Mesenchymal stem cell (in vitro differentiated cells and primary cell): ENCODE measurements around the gene LHB.

Experiments
- DNase-seq: peaks from one replicate; pipeline ENCODE4 v3.0.0-alpha.2; 2013
- H2AFZ ChIP-seq: one replicate; pipeline ENCODE4 v1.6.1; 2013; ENCODE audit warnings: low read depth, mild to moderate bottlenecking, control low read depth, inconsistent platforms, low read length, moderate library complexity
- H2AK5ac ChIP-seq: 2 replicates; pipeline ENCODE4 v1.6.1; 2013; ENCODE audit warnings: low read length, moderate library complexity, mild to moderate bottlenecking, inconsistent platforms; ENCODE audit not compliant: severe bottlenecking
- H2BK120ac ChIP-seq: one replicate; pipeline ENCODE4 v1.6.1; 2013; ENCODE audit warnings: low read depth, mild to moderate bottlenecking, inconsistent platforms, low read length, moderate library complexity
- H2BK12ac ChIP-seq, 2 experiments: one replicate each; pipeline ENCODE4 v1.6.1; 2013; ENCODE audit warnings: inconsistent platforms in 2 of 2, low read length in 2 of 2, mild to moderate bottlenecking in 2 of 2, moderate library complexity in 2 of 2, control low read depth in 1 of 2
- H2BK15ac ChIP-seq: one replicate; pipeline ENCODE4 v1.6.1; 2013; ENCODE audit warnings: mild to moderate bottlenecking, low read depth, inconsistent platforms; ENCODE audit not compliant: poor library complexity, severe bottlenecking
- H2BK5ac ChIP-seq: 2 replicates; pipeline ENCODE4 v1.6.1; 2013; ENCODE audit warnings: low read depth, mild to moderate bottlenecking, low read length, control low read depth, inconsistent platforms; ENCODE audit not compliant: poor library complexity, severe bottlenecking
- H3K14ac ChIP-seq, 2 experiments: one replicate each; pipeline ENCODE4 v1.6.1; 2013; ENCODE audit warnings: inconsistent platforms in 2 of 2, low read length in 2 of 2, control low read depth in 1 of 2, mild to moderate bottlenecking in 1 of 2, moderate library complexity in 1 of 2
- H3K18ac ChIP-seq, 2 experiments: one replicate each; pipeline ENCODE4 v1.6.1; 2013; ENCODE audit warnings: inconsistent platforms in 2 of 2, low read length in 2 of 2, control low read depth in 1 of 2, low read depth in 1 of 2, mild to moderate bottlenecking in 1 of 2
- H3K23ac ChIP-seq, 2 experiments: one replicate each; pipeline ENCODE4 v1.6.1; 2013; ENCODE audit warnings: inconsistent platforms in 2 of 2, low read length in 2 of 2, mild to moderate bottlenecking in 2 of 2, moderate library complexity in 2 of 2, control low read depth in 1 of 2
- H3K27ac ChIP-seq: 2 replicates; pipeline ENCODE4 v1.5.1; 2013; ENCODE audit warnings: mild to moderate bottlenecking, moderate library complexity, low read length, control low read depth, inconsistent platforms; ENCODE audit not compliant: poor library complexity, severe bottlenecking
- H3K27me3 ChIP-seq, 2 experiments: 2 replicates each; pipeline versions ENCODE4 v1.6.1 to v1.7.0; 2013; ENCODE audit warnings: low read length in 2 of 2, mild to moderate bottlenecking in 2 of 2, moderate library complexity in 2 of 2, control low read depth in 1 of 2, inconsistent platforms in 1 of 2; ENCODE audit not compliant: control insufficient read depth in 1 of 2, insufficient read depth in 1 of 2
- H3K36me3 ChIP-seq, 2 experiments: 2 replicates each; pipeline versions ENCODE4 v1.6.1 to v1.7.0; 2013; ENCODE audit warnings: low read length in 2 of 2, control low read depth in 1 of 2, inconsistent platforms in 1 of 2, low read depth in 1 of 2, mild to moderate bottlenecking in 1 of 2; ENCODE audit not compliant: insufficient read depth in 2 of 2, control insufficient read depth in 1 of 2
- H3K4ac ChIP-seq, 2 experiments: one replicate each; pipeline ENCODE4 v1.6.1; 2013; ENCODE audit warnings: inconsistent platforms in 2 of 2, low read length in 2 of 2, mild to moderate bottlenecking in 2 of 2, moderate library complexity in 2 of 2, control low read depth in 1 of 2, low read depth in 1 of 2
- H3K4me1 ChIP-seq: 2 replicates; pipeline ENCODE4 v1.6.1; 2013; ENCODE audit warnings: low read depth, low read length, control low read depth; ENCODE audit not compliant: control insufficient read depth, insufficient read depth
- H3K4me2 ChIP-seq: 2 replicates; pipeline ENCODE4 v1.6.1; 2013; ENCODE audit warnings: low read length, mild to moderate bottlenecking, inconsistent platforms; ENCODE audit not compliant: poor library complexity, severe bottlenecking
- H3K4me3 ChIP-seq, 2 experiments: 2 replicates each; pipeline versions ENCODE4 v1.5.1 to v1.7.0; 2013; ENCODE audit warnings: low read length in 2 of 2, mild to moderate bottlenecking in 2 of 2, control low read depth in 1 of 2, low read depth in 1 of 2; ENCODE audit not compliant: insufficient read depth in 1 of 2
- H3K79me1 ChIP-seq: replicated peaks from 2 replicates; pipeline ENCODE4 v1.6.1; 2013; ENCODE audit warnings: mild to moderate bottlenecking, control low read depth, low read length, inconsistent platforms; ENCODE audit not compliant: poor library complexity, severe bottlenecking
- H3K9ac ChIP-seq: 2 replicates; pipeline ENCODE4 v1.7.0; 2013; ENCODE audit warnings: mild to moderate bottlenecking, low read length, moderate library complexity
- H3K9me3 ChIP-seq: 2 replicates; pipeline ENCODE4 v1.7.0; 2013; ENCODE audit warnings: mild to moderate bottlenecking, low read length; ENCODE audit not compliant: control insufficient read depth
- H4K8ac ChIP-seq: one replicate; pipeline ENCODE4 v1.6.1; 2013; ENCODE audit warnings: inconsistent platforms, mild to moderate bottlenecking, low read length, moderate library complexity
- H4K91ac ChIP-seq: one replicate; pipeline ENCODE4 v1.6.1; 2013; ENCODE audit warnings: mild to moderate bottlenecking, low read length, inconsistent platforms
- WGBS: methylation state at CpG from one replicate; pipeline ENCODE4 v1.1.7; 2013; ENCODE audit warnings: mixed read lengths; 5-methylcytosine and 5-hydroxymethylcytosine counted together

Gene LHB

DNA sequence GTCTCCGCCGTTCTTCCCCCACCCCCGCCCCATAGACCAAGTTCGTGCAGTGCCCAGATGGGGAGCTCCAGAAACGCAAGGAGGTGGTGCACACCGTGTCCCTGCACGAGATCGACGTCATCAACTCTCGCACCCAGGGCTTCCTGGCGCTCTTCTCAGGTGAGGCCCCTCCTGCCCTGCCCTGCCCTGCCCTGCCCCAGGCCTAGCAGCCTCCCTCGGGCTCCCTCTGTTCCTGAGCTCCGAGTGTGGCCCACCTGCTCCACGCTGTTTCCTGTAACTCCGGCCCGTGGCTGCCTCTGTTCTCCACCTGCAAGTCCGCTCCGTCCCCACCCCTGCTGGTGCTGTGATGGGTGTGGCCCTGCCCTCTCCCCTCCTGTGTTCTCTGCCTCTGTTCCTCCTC, 6.4 kb downstream of the LHB start:
- Histone ChIP-seq H3K9me3 (no peaks in the 10 kb centered on the region), H2AFZ (no peak overlapping the region), H4K8ac (no peak overlapping the region), H3K27me3 (no peaks in the 10 kb centered on the region), H4K91ac (no peak overlapping the region), H3K18ac (no peak overlapping the region), H2BK120ac (no peak overlapping the region), H3K14ac (no peak overlapping the region), H3K4ac (no peak overlapping the region), H2BK15ac (no peak overlapping the region), H3K4me1 (no peaks in the 10 kb centered on the region), H3K9ac (no peak overlapping the region), H3K4me3 (no peak overlapping the region), H3K27ac (no peak overlapping the region), H3K4me2 (no peak overlapping the region), H3K79me1 (peaks cover 6% of the 10 kb centered on the region), H3K23ac (no peak overlapping the region), H3K36me3 (peaks cover 69 to 73% of the 10 kb centered on the region in 2 experiments), H2BK12ac (no peak overlapping the region), H2BK5ac (no peak overlapping the region), H2AK5ac (no peak overlapping the region)
- 92% methylated on average over 18 of the region's 18 CpGs for WGBS
- no peak for DNase-seq

DNA sequence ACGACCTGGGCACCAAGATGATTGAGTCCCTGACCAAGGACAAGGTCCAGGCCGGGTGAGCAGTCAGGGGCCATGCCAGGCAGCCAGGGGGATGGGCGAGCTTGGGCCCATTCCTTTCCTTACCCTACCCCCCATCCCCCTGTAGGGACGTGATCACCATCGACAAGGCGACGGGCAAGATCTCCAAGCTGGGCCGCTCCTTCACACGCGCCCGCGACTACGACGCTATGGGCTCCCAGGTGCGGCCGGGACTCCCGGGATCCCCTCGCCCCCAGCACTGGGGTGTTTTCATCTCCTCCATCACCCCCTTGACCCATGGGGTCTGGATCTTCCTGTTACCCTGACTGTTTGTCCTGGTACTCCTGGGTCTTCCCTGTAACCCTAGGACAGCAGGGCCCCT, 7.1 kb downstream of the LHB start:
- Histone ChIP-seq H3K36me3 (peaks cover 69 to 73% of the 10 kb centered on the region in 2 experiments), H3K79me1 (peaks cover 6% of the 10 kb centered on the region), H3K18ac (no peak overlapping the region), H3K27ac (no peak overlapping the region), H2BK15ac (no peak overlapping the region), H2BK120ac (no peak overlapping the region), H3K4me3 (no peak overlapping the region), H4K91ac (no peak overlapping the region), H3K4me1 (no peaks in the 10 kb centered on the region), H3K4me2 (no peak overlapping the region), H3K27me3 (no peaks in the 10 kb centered on the region), H3K23ac (no peak overlapping the region), H2AK5ac (no peak overlapping the region), H3K9ac (no peak overlapping the region), H2BK5ac (no peak overlapping the region), H3K4ac (no peak overlapping the region), H4K8ac (no peak overlapping the region), H2AFZ (no peak overlapping the region), H3K14ac (no peak overlapping the region), H2BK12ac (no peak overlapping the region), H3K9me3 (no peaks in the 10 kb centered on the region)
- WGBS, result 96% methylated on average over 18 of the region's 18 CpGs
- DNase-seq, result no peak

DNA sequence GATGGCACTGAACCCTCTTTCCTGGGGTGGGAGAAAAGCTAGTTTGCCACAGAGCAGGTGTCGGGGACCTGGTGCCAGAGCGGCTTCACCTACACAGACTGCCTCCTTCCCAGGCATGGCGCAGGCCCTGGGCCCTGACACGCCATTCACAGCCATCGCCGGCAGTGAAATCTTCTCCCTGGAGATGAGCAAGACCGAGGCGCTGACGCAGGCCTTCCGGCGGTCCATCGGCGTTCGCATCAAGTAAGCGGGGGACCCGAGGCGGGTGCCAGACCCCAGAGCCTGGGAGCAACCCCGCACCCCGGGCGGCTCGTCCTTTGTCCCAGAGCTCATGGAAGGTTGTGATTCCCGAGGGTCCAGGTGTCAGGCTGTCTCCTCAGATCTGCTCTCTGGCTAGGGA, 10.0 kb downstream of the LHB start:
- Histone ChIP-seq H3K36me3 (peaks cover 66 to 76% of the 10 kb centered on the region in 2 experiments), H4K91ac (no peak overlapping the region), H3K14ac (no peak overlapping the region), H3K4me3 (no peak overlapping the region), H3K9ac (no peak overlapping the region), H3K18ac (no peak overlapping the region), H3K27ac (no peak overlapping the region), H3K27me3 (no peaks in the 10 kb centered on the region), H2BK15ac (no peak overlapping the region), H3K4me1 (no peaks in the 10 kb centered on the region), H4K8ac (no peak overlapping the region), H2BK12ac (no peak overlapping the region), H3K9me3 (no peaks in the 10 kb centered on the region), H2AFZ (no peak overlapping the region), H2BK120ac (no peak overlapping the region), H3K4ac (no peak overlapping the region), H3K23ac (no peak overlapping the region), H2BK5ac (no peak overlapping the region), H2AK5ac (no peak overlapping the region), H3K4me2 (no peak overlapping the region), H3K79me1 (peaks cover 13% of the 10 kb centered on the region)
- DNase-seq, result no peak
- 98% methylated on average over 22 of the region's 22 CpGs for WGBS

DNA sequence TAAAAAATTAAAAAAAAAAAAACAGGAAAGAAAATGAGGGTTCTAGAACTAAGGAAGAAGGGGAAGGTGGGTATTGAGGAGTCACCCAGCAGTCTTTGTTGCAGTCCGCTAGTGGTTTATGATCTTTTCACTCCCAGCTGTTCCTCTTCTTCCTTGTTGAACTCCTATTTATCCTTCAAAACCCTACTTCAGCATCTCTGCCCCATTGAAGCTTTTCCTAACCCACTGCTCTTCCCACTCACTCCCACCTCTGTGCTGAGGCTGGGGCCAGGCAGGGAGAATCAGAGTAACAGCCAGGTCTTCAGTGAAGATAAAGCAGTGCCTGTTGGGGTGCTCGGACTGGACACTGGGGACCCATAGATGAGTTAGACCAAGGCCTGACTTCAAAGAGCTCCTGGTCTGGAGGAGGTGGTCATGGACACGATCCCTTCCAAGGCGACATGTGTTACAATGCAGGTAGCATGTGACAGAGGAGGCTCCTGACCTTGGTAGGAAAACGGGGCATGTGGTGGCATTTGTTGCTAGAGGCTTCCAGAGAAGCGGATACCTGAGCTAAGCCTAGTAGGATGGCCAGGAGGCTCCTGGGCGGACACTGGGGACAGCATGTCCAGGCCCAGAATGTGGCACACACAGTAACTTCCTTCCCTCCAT, 11.8 kb downstream of the LHB start:
- WGBS, result 94% methylated on average over 6 of the region's 7 CpGs
- no peak overlapping the region for H2BK15ac ChIP-seq

More for the DNA sequence above, 11.8 kb downstream of the LHB start:
- Histone ChIP-seq H3K4ac (no peak overlapping the region), H3K27me3 (no peaks in the 10 kb centered on the region), H2BK5ac (no peak overlapping the region), H3K4me3 (no peak overlapping the region), H2BK120ac (no peak overlapping the region), H4K8ac (no peak overlapping the region), H3K14ac (no peak overlapping the region), H3K9me3 (no peaks in the 10 kb centered on the region), H2BK12ac (no peak overlapping the region), H3K23ac (no peak overlapping the region), H2AK5ac (no peak overlapping the region), H3K4me2 (no peak overlapping the region), H4K91ac (no peak overlapping the region), H3K79me1 (peaks cover 17% of the 10 kb centered on the region), H3K9ac (no peak overlapping the region), H3K4me1 (no peaks in the 10 kb centered on the region), H3K27ac (no peak overlapping the region), H3K36me3 (peaks cover 48 to 59% of the 10 kb centered on the region in 2 experiments), H3K18ac (no peak overlapping the region), H2AFZ (no peak overlapping the region)
- no peak for DNase-seq
